ENCODE data around the gene ELL2. TPM values are rescaled to one million over a fixed set of nuclear protein-coding genes. Genes with fewer than 3 reads are reported as not detected.

ELL2 gene
- polyA plus RNA-seq, 1 experiment: 58.9 TPM

DNA sequence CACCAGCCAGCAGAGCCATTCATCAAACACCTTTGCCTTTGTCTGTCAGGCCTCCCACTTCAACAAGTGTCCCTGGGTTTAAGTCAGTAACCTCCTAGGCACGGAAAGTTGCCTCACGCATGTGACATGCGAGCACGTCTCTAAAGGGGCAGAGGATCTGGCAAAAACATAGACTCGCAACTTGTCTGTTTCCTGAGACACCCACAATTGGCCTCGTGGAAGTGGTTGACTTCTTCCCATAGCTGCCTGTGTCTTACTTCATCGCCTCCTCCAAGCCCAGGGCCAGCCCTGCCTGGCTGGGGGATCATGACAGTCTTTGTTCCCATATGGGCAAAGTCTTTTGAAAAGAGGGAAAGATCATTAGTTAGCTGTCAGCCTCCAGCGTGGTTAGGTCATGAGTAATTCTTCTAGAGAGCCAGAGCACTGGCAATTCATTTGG, 103.6 kb downstream of the ELL2 start:
- TF ChIP-seq, protein P1, sequence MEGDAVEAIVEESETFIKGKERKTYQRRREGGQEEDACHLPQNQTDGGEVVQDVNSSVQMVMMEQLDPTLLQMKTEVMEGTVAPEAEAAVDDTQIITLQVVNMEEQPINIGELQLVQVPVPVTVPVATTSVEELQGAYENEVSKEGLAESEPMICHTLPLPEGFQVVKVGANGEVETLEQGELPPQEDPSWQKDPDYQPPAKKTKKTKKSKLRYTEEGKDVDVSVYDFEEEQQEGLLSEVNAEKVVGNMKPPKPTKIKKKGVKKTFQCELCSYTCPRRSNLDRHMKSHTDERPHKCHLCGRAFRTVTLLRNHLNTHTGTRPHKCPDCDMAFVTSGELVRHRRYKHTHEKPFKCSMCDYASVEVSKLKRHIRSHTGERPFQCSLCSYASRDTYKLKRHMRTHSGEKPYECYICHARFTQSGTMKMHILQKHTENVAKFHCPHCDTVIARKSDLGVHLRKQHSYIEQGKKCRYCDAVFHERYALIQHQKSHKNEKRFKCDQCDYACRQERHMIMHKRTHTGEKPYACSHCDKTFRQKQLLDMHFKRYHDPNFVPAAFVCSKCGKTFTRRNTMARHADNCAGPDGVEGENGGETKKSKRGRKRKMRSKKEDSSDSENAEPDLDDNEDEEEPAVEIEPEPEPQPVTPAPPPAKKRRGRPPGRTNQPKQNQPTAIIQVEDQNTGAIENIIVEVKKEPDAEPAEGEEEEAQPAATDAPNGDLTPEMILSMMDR (IDR thresholded peaks at IDR 0.05; ENCODE audit: insufficient read depth, low read depth, low read length): no peak
- POLR2A ChIA-PET: interaction anchor here (0.6 kb wide), 1 partner anchor 285 kb away, joined by 5 read pairs; no protein-coding TSS in a partner anchor

DNA sequence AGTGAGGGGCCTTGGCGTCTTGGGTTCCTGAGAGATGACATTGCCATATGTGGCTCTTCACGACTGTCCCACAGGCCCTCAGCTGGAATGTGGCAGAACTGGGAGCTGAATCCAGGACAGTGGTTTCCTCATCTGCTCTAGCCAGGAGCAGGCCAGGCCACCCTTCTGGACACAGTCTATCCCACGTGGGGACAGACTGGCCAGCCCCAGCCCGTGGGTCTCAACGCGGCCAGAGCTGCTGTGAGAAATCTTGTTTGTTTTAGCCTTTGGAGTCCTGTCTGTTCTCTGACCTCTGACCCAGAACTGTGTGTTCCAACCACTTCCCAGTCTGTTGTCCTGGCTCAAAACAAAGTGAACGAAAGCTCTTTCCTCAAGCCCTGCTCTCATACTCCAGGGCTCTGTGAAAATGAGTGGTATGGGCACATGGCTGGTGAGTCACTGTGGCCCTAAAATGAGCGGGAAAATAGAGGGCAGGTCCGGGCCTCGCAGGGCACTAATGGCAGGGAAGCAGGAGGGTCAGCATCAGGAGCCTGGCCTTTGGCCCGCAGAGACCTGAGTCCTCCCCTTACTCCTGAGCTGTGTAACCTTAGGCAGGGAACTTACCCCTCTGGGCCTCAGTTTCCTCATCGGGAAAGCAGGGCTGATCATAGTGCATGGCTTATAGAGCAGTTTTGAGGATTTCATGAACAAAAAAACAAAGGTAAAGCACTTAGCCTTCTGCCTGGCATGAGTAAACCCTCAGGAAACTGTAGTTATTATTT, 104.3 kb downstream of the ELL2 start:
- H3K27me3 ChIP-seq (ENCODE audit: control insufficient read depth, insufficient read depth, low read length): no peaks in the 10 kb centered on the region
- ChIA-PET CTCF (interaction anchor here (0.9 to 2.2 kb wide), 13 partner anchors 9 to 488 kb away, joined by 3 to 13 read pairs (median 5); no protein-coding TSS in a partner anchor), POLR2A (interaction anchor here (0.6 kb wide), 2 partner anchors 266 to 302 kb away, joined by 5 to 39 read pairs; partner anchors contain the start of gene ARSK)
- H3K36me3 ChIP-seq (ENCODE audit: control insufficient read depth, insufficient read depth, low read length): no peaks in the 10 kb centered on the region
- peak; percentile 74 for DNase-seq (ENCODE audit: low read depth)
- TF ChIP-seq, protein P1 (IDR thresholded peaks at IDR 0.05; ENCODE audit: insufficient read depth, low read depth, low read length): no peak
- H3K4me3 ChIP-seq (ENCODE audit: low read depth, low read length): no peak overlapping the region

More for the DNA sequence above, 103.6 kb downstream of the ELL2 start:
- no peak for DNase-seq (ENCODE audit: low read depth)
- CTCF ChIA-PET: interaction anchor here (1.0 to 2.2 kb wide), 12 partner anchors 10 to 478 kb away, joined by 3 to 13 read pairs (median 4); no protein-coding TSS in a partner anchor
- no peaks in the 10 kb centered on the region for H3K36me3 ChIP-seq (ENCODE audit: control insufficient read depth, insufficient read depth, low read length)
- H3K4me3 ChIP-seq (ENCODE audit: low read depth, low read length): no peak overlapping the region
- no peaks in the 10 kb centered on the region for H3K27me3 ChIP-seq (ENCODE audit: control insufficient read depth, insufficient read depth, low read length)

DNA sequence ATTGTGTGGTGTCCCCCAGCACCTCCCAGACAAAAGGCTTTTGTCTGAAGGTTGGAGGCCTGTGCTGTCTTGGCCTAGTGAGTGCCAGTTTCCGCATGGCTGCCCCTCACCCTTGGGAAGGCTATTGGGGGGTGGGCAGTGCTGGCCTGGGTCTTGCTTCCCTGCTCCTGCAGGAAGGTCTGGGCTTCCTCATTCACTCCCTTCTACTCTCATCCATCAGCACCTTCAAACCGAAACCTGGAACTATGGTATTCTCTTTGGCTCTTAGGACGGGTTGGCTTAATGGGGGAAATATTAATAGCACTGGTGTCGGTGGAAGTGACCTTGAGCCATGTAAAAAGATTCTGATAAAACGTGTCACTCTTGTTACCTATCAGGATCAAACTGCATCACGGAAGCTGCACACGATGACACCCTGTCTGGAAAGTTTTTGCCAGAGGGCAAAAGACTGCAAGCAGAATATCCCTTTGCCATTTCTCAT, 105.1 kb downstream of the ELL2 start:
- DNase-seq (ENCODE audit: low read depth): no peak
- TF ChIP-seq, protein P1 (IDR thresholded peaks at IDR 0.05; ENCODE audit: insufficient read depth, low read depth, low read length): no peak
- Histone ChIP-seq H3K4me3 (ENCODE audit: low read depth, low read length) (no peak overlapping the region), H3K36me3 (ENCODE audit: control insufficient read depth, insufficient read depth, low read length) (no peaks in the 10 kb centered on the region), H3K27me3 (ENCODE audit: control insufficient read depth, insufficient read depth, low read length) (no peaks in the 10 kb centered on the region)
- POLR2A ChIA-PET: no interaction called here
- CTCF ChIA-PET: interaction anchor here (1.1 to 2.1 kb wide), 6 partner anchors 8 to 488 kb away, joined by 3 to 13 read pairs (median 6); no protein-coding TSS in a partner anchor

DNA sequence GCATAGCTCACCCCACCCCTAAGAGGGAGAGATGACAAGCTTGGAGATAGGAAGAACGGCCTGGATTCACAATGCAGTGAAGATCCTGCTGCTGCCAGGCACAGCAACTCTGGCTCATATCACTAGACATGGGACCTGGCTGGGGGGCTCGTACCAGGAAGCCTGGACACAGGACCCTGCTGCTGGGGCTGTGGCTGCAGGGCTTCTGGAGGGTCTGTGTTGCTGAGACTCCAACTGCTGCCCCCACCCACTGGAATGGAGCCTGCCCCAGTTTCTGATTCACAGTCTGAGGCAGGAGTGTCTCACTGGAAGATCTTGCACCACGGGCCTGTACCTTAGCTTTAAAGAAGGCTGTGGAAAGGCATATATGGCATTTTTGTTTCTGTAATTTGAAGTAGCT, 108.2 kb downstream of the ELL2 start:
- ChIA-PET CTCF (interaction anchor here (1.4 to 9.3 kb wide), 3 partner anchors 71 to 208 kb away, joined by 3 to 176 read pairs (median 3); no protein-coding TSS in a partner anchor), POLR2A (interaction anchor here (0.6 kb wide), 1 partner anchor 484 kb away, joined by 3 read pairs; no protein-coding TSS in a partner anchor)

More for the DNA sequence above, 108.2 kb downstream of the ELL2 start:
- H3K27me3 ChIP-seq (ENCODE audit: control insufficient read depth, insufficient read depth, low read length): no peaks in the 10 kb centered on the region
- H3K36me3 ChIP-seq (ENCODE audit: control insufficient read depth, insufficient read depth, low read length): no peaks in the 10 kb centered on the region
- no peak overlapping the region for H3K4me3 ChIP-seq (ENCODE audit: low read depth, low read length)
- DNase-seq (ENCODE audit: low read depth): no peak
- TF ChIP-seq, protein P1 (IDR thresholded peaks at IDR 0.05; ENCODE audit: insufficient read depth, low read depth, low read length): no peak

All from BJ (cell line).